Ureter (tissue), 1 donor: ENCODE data around the gene IFNK. TPM values are rescaled to one million over a fixed set of nuclear protein-coding genes. Genes with fewer than 3 reads are reported as not detected.
A peak's percentile ranks its signal among the peaks of the same experiment; 100 is the strongest.

Source experiments
- DNase-seq: peaks from one replicate; pipeline ENCODE4 v3.0.0-alpha.2; 2020; ENCODE audit warnings: low spot score
- total RNA-seq: library from RNA; stranded (reverse); gene quantifications from one replicate; pipeline ENCODE4 v1.2.4, GENCODE V29; 2023
- donor health status: DM: yes; HTN: yes; CAD: no.

IFNK gene
- total RNA-seq, 1 donor from 2014 or later, result not detected

DNA sequence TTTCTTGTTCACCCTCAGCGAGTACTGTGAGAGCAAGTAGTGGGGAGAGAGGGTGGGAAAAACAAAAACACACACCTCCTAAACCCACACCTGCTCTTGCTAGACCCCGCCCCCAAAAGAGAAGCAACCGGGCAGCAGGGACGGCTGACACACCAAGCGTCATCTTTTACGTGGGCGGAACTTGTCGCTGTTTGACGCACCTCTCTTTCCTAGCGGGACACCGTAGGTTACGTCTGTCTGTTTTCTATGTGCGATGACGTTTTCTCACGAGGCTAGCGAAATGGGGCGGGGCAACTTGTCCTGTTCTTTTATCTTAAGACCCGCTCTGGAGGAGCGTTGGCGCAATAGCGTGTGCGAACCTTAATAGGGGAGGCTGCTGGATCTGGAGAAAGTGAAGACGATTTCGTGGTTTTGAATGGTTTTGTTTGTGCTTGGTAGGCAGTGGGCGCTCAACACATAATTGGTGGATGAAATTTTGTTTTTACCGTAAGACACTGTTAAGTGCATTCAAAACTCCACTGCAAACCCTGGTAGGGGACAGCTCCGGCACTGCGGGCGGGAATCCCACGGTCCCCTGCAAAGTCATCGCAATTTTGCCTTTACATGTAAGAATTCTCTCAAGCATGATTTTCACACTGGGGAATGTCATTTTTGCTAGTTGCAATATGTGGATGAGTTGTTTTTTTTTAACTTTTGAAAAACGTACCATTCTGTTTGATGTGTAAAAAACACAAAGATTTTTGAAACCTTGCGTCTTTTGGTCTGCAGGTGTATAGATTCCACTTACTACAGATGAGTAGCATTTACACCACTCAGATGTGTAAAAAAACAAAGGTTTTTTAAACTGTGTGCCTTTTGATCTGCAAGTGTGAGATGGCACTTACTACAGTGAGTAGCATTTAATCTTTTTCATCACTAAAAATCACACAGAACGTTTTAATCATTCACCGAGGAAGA lies 49.8 kb downstream of the IFNK start:
- peak; percentile 97 for DNase-seq

Other genes starting within 250 kb of the IFNK start
- gene EQTN, start 227.1 kb upstream of the IFNK start, total RNA-seq, result 0.44 TPM
- 9.4 TPM for gene MOB3B, start 5.5 kb downstream of the IFNK start, total RNA-seq
- gene C9orf72, start 49.2 kb downstream of the IFNK start, total RNA-seq, result 14.8 TPM